Stimulated activated CD4-positive, alpha-beta T cell treated with anti-CD3 and anti-CD28 coated beads, Interleukin-4, amount 100 ng/mL, for 48 hours (primary cell): Measurements from ENCODE around the gene FCHSD2.
"Not testable (repeated sequence)": the region's sequence is repeated elsewhere in the genome, so short reads cannot be mapped to it uniquely, and the experiment has no call there.

Source experiments
- DNase-seq, 2 donors: peaks; one replicate each; pipeline ENCODE4 v3.0.0-alpha.2; 2020; ENCODE audit warnings: low read depth in 2 of 2

FCHSD2 gene

DNA sequence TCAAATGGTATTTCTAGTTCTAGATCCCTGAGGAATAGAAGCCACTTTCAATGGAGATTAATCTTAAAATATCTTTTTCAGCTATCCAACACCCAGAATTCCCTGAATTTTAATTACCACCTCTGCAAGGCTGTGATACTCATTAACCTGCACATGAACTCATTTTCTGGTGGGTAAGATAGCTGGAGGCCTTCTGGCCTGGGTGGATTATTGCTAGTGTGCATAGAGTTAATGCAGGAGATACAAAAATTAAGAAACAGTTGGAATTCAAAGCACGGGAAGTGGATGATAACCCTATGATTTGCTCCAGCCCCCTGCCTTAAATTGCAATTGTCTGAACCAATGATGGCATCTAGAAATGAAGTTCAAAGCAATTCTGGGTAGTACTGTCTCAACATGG lies 212.9 kb downstream of the FCHSD2 start:
- no peak for DNase-seq

DNA sequence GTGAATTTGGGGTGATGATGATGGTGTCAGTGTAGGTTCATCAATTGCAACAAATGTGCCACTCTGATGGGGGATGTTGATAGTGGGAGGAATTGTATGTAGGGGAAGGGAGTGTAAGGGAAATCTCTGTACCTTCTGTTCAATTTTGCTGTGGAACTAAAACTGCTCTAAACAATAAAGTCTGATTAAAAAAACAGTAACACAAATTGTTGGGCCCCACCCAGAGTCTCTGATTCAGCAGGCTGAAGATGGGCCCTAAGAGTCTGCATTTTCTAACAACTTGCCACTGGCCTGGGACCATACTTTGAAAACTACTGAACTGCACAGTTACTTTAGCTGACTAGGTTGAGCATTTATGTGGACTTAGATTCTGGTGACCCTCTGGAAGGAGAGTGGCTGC lies 214.7 kb downstream of the FCHSD2 start:
- no peak for DNase-seq

- DNase-seq, result no peak
Measured at GRCh38 chr11:72926076-72926475, 216.0 kb downstream of the FCHSD2 start.

GRCh38 chr11:72925656-72926055 lies 216.5 kb downstream of the FCHSD2 start:
- no peak for DNase-seq

GRCh38 chr11:72924568-72925190 lies 217.4 kb downstream of the FCHSD2 start:
- no peak for DNase-seq

- no peak for DNase-seq
Measured at GRCh38 chr11:72921028-72921716, 220.9 kb downstream of the FCHSD2 start.

DNA sequence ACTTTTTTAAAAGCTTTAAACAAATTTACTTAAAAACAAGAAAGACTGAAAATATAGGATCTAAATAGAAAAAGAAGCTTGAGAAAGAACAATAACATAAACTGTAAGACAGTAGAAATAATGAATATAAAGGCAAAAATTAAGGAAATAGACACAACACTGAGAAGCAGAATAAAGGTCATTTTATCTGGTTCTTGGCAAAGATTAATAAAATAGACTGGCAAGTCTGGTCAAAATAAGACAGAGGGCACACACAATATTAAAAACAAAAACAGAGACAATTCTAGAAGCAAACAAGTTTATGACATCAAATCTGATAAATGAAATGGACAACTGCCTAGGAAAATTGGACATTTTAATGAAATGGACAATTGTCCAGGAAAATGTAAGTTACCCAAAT lies 222.1 kb downstream of the FCHSD2 start:
- no peak for DNase-seq

GRCh38 chr11:72918851-72919250 lies 223.3 kb downstream of the FCHSD2 start:
- DNase-seq, result no peak

DNA sequence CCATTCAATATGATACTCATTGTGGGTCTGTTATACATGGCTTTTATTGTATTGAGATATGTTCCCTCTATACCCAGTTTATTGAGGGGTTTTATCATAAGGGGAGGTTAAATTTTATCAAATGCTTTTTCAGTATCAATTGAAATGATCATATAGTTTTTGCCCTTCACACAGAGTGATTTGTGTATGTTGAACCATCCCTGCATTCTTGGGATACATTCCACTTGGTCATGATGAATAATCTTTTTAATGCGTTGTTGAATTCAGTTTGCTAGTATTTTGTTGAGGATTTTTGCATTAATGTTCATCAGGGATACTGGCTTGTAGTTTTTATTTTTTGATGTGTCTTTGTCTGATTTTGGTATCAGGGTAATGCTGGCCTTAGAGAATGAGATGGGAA lies 229.9 kb downstream of the FCHSD2 start:
- no peak for DNase-seq

DNA sequence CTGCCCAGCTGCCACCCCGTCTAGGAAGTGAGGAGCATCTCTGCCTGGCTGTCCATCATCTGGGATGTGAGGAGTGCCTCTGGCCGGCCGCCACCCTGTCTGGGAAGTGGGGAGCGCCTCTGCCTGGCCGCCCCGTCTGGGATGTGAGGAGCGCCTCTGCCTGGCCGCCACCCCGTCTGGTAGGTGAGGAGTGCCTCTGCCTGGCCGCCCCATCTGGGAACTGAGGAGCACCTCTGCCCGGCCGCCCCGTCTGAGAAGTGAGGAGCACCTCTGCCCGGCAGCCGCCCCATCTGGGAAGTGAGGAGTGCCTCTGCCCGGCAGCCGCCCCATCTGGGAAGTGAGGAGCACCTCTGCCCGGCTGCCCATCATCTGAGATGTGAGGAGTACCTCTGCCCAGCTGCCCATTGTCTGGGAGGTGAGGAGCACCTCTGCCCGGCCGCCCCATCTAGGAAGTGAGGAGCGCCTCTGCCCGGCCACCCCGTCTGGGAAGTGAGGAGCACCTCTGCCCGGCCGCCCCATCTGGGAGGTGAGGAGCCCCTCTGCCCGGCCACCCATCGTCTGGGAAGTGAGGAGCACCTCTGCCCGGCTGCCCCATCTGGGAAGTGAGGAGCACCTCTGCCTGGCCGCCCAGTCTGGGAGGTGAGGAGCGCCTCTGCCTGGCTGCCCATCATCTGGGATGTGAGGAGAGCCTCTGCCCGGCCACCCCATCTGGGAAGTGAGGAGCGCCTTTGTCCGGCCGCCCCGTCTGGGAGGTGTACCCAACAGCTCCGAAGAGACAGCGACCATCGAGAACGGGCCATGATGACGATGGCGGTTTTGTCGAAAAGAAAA lies 232.3 kb downstream of the FCHSD2 start:
- not testable (repeated sequence) for DNase-seq

- no peak for DNase-seq
Measured at GRCh38 chr11:72908032-72908676, 234.0 kb downstream of the FCHSD2 start.

- no peak for DNase-seq
Measured at GRCh38 chr11:72904016-72904415, 238.1 kb downstream of the FCHSD2 start.

GRCh38 chr11:72901374-72901773 lies 240.7 kb downstream of the FCHSD2 start:
- DNase-seq, result no peak

GRCh38 chr11:72900013-72900412 lies 242.1 kb downstream of the FCHSD2 start:
- no peak for DNase-seq

DNA sequence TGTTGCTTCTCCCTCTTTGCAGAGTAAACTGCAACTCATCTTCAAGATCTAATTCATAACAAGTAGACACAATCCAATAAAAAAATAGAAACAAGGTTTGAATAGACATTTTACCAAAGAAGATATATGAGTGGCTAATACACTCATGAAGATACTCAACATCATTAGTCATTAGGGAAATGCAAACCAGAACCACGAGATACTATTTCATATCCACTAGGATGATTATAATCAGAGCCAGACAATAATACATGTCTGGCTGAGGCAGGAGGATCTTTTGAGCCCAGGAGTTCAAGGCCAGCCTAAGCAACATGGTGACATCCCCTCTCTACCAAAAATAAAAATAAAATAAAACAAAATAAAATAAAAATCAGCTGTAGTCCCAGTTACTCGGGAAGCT lies 242.9 kb downstream of the FCHSD2 start:
- no peak for DNase-seq

GRCh38 chr11:72897506-72897905 lies 244.6 kb downstream of the FCHSD2 start:
- DNase-seq, result no peak

GRCh38 chr11:72896431-72896830 lies 245.7 kb downstream of the FCHSD2 start:
- DNase-seq, result no peak

- DNase-seq, result no peak
Measured at GRCh38 chr11:72890881-72891280, 251.2 kb downstream of the FCHSD2 start.

- no peak for DNase-seq
Measured at GRCh38 chr11:72886619-72887018, 255.5 kb downstream of the FCHSD2 start.

DNA sequence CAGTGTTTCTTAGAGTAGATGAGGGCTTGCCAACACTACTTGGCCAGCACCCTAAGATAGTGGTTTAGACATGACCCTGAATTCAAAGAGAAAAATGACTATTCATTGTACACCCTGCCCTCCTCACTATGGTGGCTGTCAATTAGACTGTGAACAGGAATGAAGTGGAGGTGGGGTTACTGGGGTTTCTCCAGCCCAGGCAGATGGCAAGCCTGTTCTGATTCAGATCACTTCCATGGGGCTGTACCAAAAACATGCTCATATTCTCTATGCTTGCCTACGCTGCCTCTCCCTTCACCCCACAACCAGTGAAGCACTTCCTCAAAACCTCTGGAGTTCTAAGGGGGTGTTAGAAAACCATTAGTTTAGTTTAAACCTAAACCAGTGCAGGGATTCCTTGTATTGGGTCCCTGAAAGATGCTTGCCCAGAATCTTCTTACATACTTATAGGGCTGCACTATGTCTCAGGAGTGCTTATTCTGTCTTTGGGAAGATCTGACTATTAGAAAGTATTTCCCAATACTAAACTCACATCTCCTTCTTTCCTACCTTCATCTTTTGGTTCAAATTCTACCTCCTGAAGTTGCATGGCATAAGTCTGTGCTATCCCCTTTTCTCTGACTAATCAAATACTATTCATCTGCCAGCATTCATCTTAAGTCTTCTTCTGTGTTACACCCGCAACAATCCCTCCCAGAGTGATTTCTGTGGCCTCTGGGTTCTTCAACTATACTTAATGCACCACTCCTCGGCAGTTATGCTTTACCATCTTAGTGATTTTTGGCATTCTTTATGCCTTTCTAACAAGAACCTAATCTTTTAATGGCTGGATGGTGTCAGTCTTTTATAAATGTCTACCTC lies 256.1 kb downstream of the FCHSD2 start:
- no peak for DNase-seq

- DNase-seq, result no peak
Measured at GRCh38 chr11:72876147-72876546, 266.0 kb downstream of the FCHSD2 start.
